Glutamatergic neuron (in vitro differentiated cells): ENCODE measurements around the gene NXF1. TPM values are rescaled to one million over a fixed set of nuclear protein-coding genes. Genes with fewer than 3 reads are reported as not detected.
A peak's percentile ranks its signal among the peaks of the same experiment; 100 is the strongest.

Experiments used
- DNase-seq: peaks from one replicate; pipeline ENCODE4 v3.0.0; 2022
- H3K27ac Mint-ChIP-seq: one replicate; pipeline ENCODE4 v1.8.0; 2020; ENCODE audit warnings: mild to moderate bottlenecking, mixed read lengths, inconsistent platforms; ENCODE audit not compliant: unreplicated experiment
- H3K27me3 Mint-ChIP-seq: one replicate; pipeline ENCODE4 v1.8.0; 2020; ENCODE audit warnings: mild to moderate bottlenecking, moderate library complexity, mixed read lengths, inconsistent platforms; ENCODE audit not compliant: unreplicated experiment
- H3K36me3 Mint-ChIP-seq: one replicate; pipeline ENCODE4 v1.8.0; 2020; ENCODE audit warnings: mild to moderate bottlenecking, mixed read lengths, inconsistent platforms; ENCODE audit not compliant: unreplicated experiment
- H3K4me1 Mint-ChIP-seq: one replicate; pipeline ENCODE4 v1.8.0; 2020; ENCODE audit warnings: mild to moderate bottlenecking, low read depth, mixed read lengths, inconsistent platforms; ENCODE audit not compliant: unreplicated experiment
- H3K4me3 Mint-ChIP-seq: one replicate; pipeline ENCODE4 v1.8.0; 2020; ENCODE audit warnings: mild to moderate bottlenecking, mixed read lengths, inconsistent platforms; ENCODE audit not compliant: unreplicated experiment
- H3K9me3 Mint-ChIP-seq: one replicate; pipeline ENCODE4 v1.8.0; 2020; ENCODE audit warnings: mild to moderate bottlenecking, moderate library complexity, mixed read lengths, inconsistent platforms; ENCODE audit not compliant: unreplicated experiment
- CTCF ChIP-seq: fragments of 200-600 bp; sonication (generic); IDR thresholded peaks from one replicate; pipeline ENCODE4 v1.5.0; 2021; ENCODE audit not compliant: partially characterized antibody, unreplicated experiment
- total RNA-seq: library from RNA; stranded (reverse); fragmentation: NEBNext Ultra II Directional; extraction: Animal tissue kit (Norgen Biotek cat#: 25700); gene quantifications from one replicate; pipeline ENCODE4 v1.2.1, GENCODE V29; 2021; ENCODE audit not compliant: unreplicated experiment

Gene NXF1
- total RNA-seq, 1 donor from 2014 or later: 104 TPM

- Mint-ChIP-seq H3K4me1 (peaks cover 4% of the 10 kb centered on the region), H3K9me3 (peaks cover 2% of the 10 kb centered on the region), H3K4me3 (peak overlapping the region; percentile 79), H3K27me3 (peaks cover 2% of the 10 kb centered on the region), H3K27ac (peak overlapping the region; percentile 82), H3K36me3 (no peaks in the 10 kb centered on the region)
- TF ChIP-seq CTCF: peak; percentile 98
- DNase-seq: peak; percentile 92
Measured at GRCh38 chr11:62786318-62787004, 18.8 kb downstream of the NXF1 start.

GRCh38 chr11:62782753-62783152 lies 22.5 kb downstream of the NXF1 start:
- Mint-ChIP-seq H3K4me1 (peaks cover 1% of the 10 kb centered on the region), H3K27me3 (peaks cover 1% of the 10 kb centered on the region), H3K36me3 (no peaks in the 10 kb centered on the region), H3K4me3 (no peak overlapping the region), H3K27ac (no peak overlapping the region), H3K9me3 (peaks cover 2% of the 10 kb centered on the region)
- DNase-seq: no peak
- no peak for TF ChIP-seq CTCF

DNA sequence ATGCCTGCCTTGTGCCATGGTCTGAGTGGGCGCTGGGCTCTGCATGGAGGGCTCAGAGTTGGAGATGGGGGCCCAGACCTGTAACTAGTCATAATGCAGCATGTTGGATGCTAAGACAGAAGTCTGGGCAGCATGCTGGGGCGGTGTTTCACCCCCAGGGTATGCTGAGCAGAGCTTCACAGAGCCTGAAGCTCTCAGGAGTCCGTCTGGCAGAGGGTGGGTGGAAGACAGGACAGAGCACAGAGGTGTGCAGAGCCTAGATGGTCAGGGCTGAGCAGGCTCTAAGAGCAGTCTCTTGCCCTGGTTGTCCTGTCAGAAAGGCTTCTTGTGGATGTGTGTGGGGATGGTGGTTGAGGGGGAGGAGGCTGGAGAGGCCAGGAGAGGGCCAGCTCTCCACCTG lies 26.8 kb downstream of the NXF1 start:
- Mint-ChIP-seq H3K27ac (no peak overlapping the region), H3K9me3 (peaks cover 4% of the 10 kb centered on the region), H3K27me3 (no peaks in the 10 kb centered on the region), H3K36me3 (no peaks in the 10 kb centered on the region), H3K4me1 (no peaks in the 10 kb centered on the region), H3K4me3 (no peak overlapping the region)
- DNase-seq: no peak
- TF ChIP-seq CTCF: no peak

GRCh38 chr11:62777389-62777788 lies 27.9 kb downstream of the NXF1 start:
- DNase-seq: no peak
- no peak overlapping the region for H3K27ac Mint-ChIP-seq
- H3K4me1 Mint-ChIP-seq: no peaks in the 10 kb centered on the region
- H3K36me3 Mint-ChIP-seq: no peaks in the 10 kb centered on the region
- TF ChIP-seq CTCF: no peak
- H3K9me3 Mint-ChIP-seq: peaks cover 4% of the 10 kb centered on the region
- H3K4me3 Mint-ChIP-seq: no peak overlapping the region
- H3K27me3 Mint-ChIP-seq: no peaks in the 10 kb centered on the region

GRCh38 chr11:62775646-62776045 lies 29.6 kb downstream of the NXF1 start:
- peak overlapping the region; percentile 12 for H3K27ac Mint-ChIP-seq
- no peak for DNase-seq
- no peaks in the 10 kb centered on the region for H3K27me3 Mint-ChIP-seq
- no peak for TF ChIP-seq CTCF
- peaks cover 6% of the 10 kb centered on the region for H3K9me3 Mint-ChIP-seq
- peak overlapping the region; percentile 15 for H3K4me3 Mint-ChIP-seq
- no peaks in the 10 kb centered on the region for H3K36me3 Mint-ChIP-seq
- peaks cover 2% of the 10 kb centered on the region for H3K4me1 Mint-ChIP-seq
